Panc1 (cell line): ENCODE results near the gene MPPED2. TPM values are rescaled to one million over a fixed set of nuclear protein-coding genes. Genes with fewer than 3 reads are reported as not detected.
"Not testable (repeated sequence)": the region's sequence is repeated elsewhere in the genome, so short reads cannot be mapped to it uniquely, and the experiment has no call there.

Source experiments
- ATAC-seq: fragments of 200-7000 bp; cut with Tn5 transposase; 2 replicates; pipeline ENCODE4 v1.9.1; 2020; ENCODE audit warnings: mild to moderate bottlenecking, moderate library complexity
- BruUV-seq: library from RNA; stranded (reverse); fragments of 400-500 nt; replicated peaks from 2 replicates; lab custom pipeline; 2021; lab: Mats Ljungman, UMichigan
- CTCF ChIA-PET: fragments of 300-600 bp; sonication (Branson Sonifier 250); formaldehyde crosslinking; loops from one replicate; lab custom pipeline; 2022; ENCODE audit warnings: antibody characterized with exemption; lab: Charles Lee
- POLR2A ChIA-PET: fragments of 300-600 bp; sonication (Branson Sonifier 250); formaldehyde crosslinking; loops from one replicate; lab custom pipeline; 2022; ENCODE audit warnings: antibody characterized with exemption; lab: Charles Lee
- DNase-seq: peaks from one replicate; pipeline ENCODE4 v3.0.0-alpha.2; 2010; ENCODE audit warnings: low read depth, low spot score
- H3K27ac ChIP-seq: 2 replicates; pipeline ENCODE4 v1.5.1; 2011; ENCODE audit warnings: mild to moderate bottlenecking, low read length, inconsistent platforms
- H3K27me3 ChIP-seq: fragments of 200-500 bp; sonication (Bioruptor generic); 2 replicates; pipeline ENCODE4 v1.6.0; 2014; ENCODE audit warnings: low read length, inconsistent platforms; ENCODE audit not compliant: control insufficient read depth, insufficient read depth
- H3K36me3 ChIP-seq: fragments of 200-500 bp; sonication (Bioruptor generic); 2 replicates; pipeline ENCODE4 v1.5.1; 2014; ENCODE audit warnings: inconsistent platforms, mild to moderate bottlenecking, low read length, moderate library complexity; ENCODE audit not compliant: control insufficient read depth, insufficient read depth
- H3K4me1 ChIP-seq: 2 replicates; pipeline ENCODE4 v1.5.1; 2011; ENCODE audit warnings: inconsistent platforms, mild to moderate bottlenecking, low read length, moderate library complexity; ENCODE audit not compliant: control insufficient read depth, insufficient read depth
- H3K4me3 ChIP-seq, 2 experiments: 2 replicates each; pipeline ENCODE4 v1.5.1; 2011 to 2012; ENCODE audit warnings: low read depth in 2 of 2, low read length in 2 of 2, mild to moderate bottlenecking in 2 of 2, inconsistent platforms in 1 of 2, moderate library complexity in 1 of 2
- H3K9me3 ChIP-seq: fragments of 200-500 bp; sonication (Bioruptor generic); 2 replicates; pipeline ENCODE4 v1.5.1; 2014; ENCODE audit warnings: low read depth, mild to moderate bottlenecking, inconsistent platforms, low read length, moderate library complexity; ENCODE audit not compliant: control insufficient read depth, insufficient read depth
- POLR2AphosphoS5 ChIP-seq: IDR thresholded peaks from 2 replicates; pipeline ENCODE4 v1.6.1; 2012; ENCODE audit warnings: mild to moderate bottlenecking, low read depth, low read length, moderate library complexity
- SIN3A ChIP-seq: IDR thresholded peaks from 2 replicates; pipeline ENCODE4 v1.6.1; 2012; ENCODE audit warnings: low read depth, mild to moderate bottlenecking, low read length, moderate library complexity, borderline replicate concordance; ENCODE audit not compliant: insufficient read depth
- TCF7L2 ChIP-seq: IDR thresholded peaks from 2 replicates; pipeline ENCODE4 v1.6.1; 2011; ENCODE audit warnings: mild to moderate bottlenecking, low read depth, low read length, inconsistent platforms
- in situ Hi-C: cut with HindIII; loops from 2 replicates; pipeline ENCODE4 v1.10.0; 2016; ENCODE audit warnings: low sequenced_read_pairs, low pct_unique_long_range_greater_than_20kb
- intact Hi-C: fragments of 100-400 bp; cut with micrococcal nuclease; formaldehyde crosslinking; loops from one replicate; pipeline ENCODE4 v1.10.0; 2022; ENCODE audit not compliant: unreplicated experiment
- total RNA-seq: library from RNA; stranded (reverse); gene quantifications from one replicate; pipeline ENCODE4 v1.2.1, GENCODE V29; 2021; ENCODE audit not compliant: unreplicated experiment
- TF ChIP-seq, protein P1 (sequence below), 2 experiments: IDR thresholded peaks; 2 replicates each; pipeline ENCODE4 v1.6.1; 2011 to 2012; ENCODE audit warnings: low read depth in 2 of 2, control low read depth in 1 of 2, low read length in 1 of 2, mild to moderate bottlenecking in 1 of 2, moderate library complexity in 1 of 2; ENCODE audit not compliant: insufficient read depth in 1 of 2
- TF ChIP-seq, protein P2 (sequence below): fragments of 450-650 bp; IDR thresholded peaks from 2 replicates; pipeline ENCODE4 v1.5.1; 2017; ENCODE audit warnings: mild to moderate bottlenecking

The MPPED2 gene
- total RNA-seq, 1 experiment from 2014 or later = not detected

DNA sequence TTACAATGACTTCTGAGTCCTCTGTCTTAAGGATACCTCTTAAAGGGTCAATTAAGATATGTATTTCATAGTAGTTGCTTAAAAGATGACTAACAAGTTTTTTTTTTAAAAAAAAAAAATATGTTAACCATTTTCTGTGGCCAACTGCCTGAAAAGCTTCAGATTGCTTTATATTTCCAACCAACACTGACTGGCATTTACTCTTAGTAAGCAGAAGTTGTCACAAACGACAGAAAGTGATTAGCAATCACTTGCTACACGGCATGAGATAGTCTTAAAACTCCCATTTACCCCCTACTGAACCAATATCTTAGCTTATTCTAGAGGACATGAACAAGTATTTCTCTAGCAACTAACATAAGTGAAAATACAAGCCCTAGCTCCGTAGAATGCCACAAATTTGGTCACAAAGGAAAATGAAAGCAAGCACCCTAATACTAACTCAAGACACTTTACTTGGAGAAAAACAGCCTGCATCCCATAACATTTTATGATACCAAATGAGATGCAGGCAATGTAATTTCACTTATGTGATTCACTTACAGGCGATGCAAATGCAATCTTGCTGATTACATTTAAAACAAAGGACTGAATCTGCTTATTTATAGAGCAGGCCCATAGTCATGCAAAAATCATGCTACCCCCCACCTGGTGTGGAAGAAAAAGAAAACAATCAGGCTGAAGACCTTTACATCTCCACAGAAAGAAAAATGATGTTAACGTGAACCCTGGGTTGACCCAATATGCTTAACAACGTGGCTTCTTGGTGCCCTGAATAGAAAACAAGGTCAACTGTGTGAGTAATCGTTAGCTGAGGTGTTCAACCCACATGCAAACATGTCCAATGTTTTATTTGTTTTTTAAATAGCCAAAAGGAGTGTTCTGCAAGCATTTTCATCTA lies 25.7 kb downstream of the MPPED2 start:
- POLR2A ChIA-PET = no interaction called here
- in situ Hi-C loops (no loop called here), intact Hi-C loops (no loop called here)
- no peaks in the 10 kb centered on the region; the same call in 1 of the 2 replicates for H3K27me3 ChIP-seq
- no peak for TF ChIP-seq POLR2AphosphoS5
- TF ChIP-seq SIN3A = no peak
- TF ChIP-seq, protein P1, sequence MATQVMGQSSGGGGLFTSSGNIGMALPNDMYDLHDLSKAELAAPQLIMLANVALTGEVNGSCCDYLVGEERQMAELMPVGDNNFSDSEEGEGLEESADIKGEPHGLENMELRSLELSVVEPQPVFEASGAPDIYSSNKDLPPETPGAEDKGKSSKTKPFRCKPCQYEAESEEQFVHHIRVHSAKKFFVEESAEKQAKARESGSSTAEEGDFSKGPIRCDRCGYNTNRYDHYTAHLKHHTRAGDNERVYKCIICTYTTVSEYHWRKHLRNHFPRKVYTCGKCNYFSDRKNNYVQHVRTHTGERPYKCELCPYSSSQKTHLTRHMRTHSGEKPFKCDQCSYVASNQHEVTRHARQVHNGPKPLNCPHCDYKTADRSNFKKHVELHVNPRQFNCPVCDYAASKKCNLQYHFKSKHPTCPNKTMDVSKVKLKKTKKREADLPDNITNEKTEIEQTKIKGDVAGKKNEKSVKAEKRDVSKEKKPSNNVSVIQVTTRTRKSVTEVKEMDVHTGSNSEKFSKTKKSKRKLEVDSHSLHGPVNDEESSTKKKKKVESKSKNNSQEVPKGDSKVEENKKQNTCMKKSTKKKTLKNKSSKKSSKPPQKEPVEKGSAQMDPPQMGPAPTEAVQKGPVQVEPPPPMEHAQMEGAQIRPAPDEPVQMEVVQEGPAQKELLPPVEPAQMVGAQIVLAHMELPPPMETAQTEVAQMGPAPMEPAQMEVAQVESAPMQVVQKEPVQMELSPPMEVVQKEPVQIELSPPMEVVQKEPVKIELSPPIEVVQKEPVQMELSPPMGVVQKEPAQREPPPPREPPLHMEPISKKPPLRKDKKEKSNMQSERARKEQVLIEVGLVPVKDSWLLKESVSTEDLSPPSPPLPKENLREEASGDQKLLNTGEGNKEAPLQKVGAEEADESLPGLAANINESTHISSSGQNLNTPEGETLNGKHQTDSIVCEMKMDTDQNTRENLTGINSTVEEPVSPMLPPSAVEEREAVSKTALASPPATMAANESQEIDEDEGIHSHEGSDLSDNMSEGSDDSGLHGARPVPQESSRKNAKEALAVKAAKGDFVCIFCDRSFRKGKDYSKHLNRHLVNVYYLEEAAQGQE (IDR thresholded peaks at IDR 0.05; ENCODE audit: insufficient read depth in 1 of 2, low read depth in 2 of 2, low read length in 1 of 2) = no peak
- TF ChIP-seq TCF7L2 = no peak
- TF ChIP-seq, protein P2, sequence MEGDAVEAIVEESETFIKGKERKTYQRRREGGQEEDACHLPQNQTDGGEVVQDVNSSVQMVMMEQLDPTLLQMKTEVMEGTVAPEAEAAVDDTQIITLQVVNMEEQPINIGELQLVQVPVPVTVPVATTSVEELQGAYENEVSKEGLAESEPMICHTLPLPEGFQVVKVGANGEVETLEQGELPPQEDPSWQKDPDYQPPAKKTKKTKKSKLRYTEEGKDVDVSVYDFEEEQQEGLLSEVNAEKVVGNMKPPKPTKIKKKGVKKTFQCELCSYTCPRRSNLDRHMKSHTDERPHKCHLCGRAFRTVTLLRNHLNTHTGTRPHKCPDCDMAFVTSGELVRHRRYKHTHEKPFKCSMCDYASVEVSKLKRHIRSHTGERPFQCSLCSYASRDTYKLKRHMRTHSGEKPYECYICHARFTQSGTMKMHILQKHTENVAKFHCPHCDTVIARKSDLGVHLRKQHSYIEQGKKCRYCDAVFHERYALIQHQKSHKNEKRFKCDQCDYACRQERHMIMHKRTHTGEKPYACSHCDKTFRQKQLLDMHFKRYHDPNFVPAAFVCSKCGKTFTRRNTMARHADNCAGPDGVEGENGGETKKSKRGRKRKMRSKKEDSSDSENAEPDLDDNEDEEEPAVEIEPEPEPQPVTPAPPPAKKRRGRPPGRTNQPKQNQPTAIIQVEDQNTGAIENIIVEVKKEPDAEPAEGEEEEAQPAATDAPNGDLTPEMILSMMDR = no peak
- H3K4me1 ChIP-seq = no peaks in the 10 kb centered on the region
- H3K27ac ChIP-seq = no peak overlapping the region
- DNase-seq (no peak), ATAC-seq (no peak)
- H3K4me3 ChIP-seq = no peak overlapping the region
- no peaks in the 10 kb centered on the region for H3K36me3 ChIP-seq
- CTCF ChIA-PET = no interaction called here
- BruUV-seq = no TSS peak
- no peaks in the 10 kb centered on the region for H3K9me3 ChIP-seq

DNA sequence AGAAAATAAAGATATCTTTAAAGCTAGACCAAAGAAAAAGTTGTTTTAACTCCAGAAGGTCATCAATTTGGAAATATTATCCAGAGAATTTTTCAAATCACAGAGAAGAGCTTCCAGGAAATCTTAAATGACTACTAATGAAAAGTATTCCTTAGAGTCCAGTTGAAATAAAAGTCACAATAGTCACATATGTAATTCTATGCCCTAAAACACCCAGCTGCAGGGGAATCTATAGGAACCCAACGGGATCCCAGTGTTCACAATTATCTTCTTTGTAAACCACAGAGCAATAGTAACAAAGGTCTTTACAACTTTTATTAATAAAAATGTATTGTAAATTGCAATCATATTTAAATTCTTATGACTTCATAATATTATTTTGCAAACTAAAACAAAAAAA lies 27.1 kb downstream of the MPPED2 start:
- H3K4me3 ChIP-seq = no peak overlapping the region
- ATAC-seq (no peak), DNase-seq (no peak)
- no peaks in the 10 kb centered on the region for H3K9me3 ChIP-seq
- no peak overlapping the region for H3K27ac ChIP-seq
- ChIA-PET POLR2A (no interaction called here), CTCF (no interaction called here)
- in situ Hi-C loops (no loop called here), intact Hi-C loops (no loop called here)
- TF ChIP-seq POLR2AphosphoS5 = no peak
- no peak for TF ChIP-seq SIN3A
- TF ChIP-seq, protein P2 = no peak
- TF ChIP-seq, protein P1 (IDR thresholded peaks at IDR 0.05; ENCODE audit: insufficient read depth in 1 of 2, low read depth in 2 of 2, low read length in 1 of 2) = no peak
- no peak for TF ChIP-seq TCF7L2
- H3K36me3 ChIP-seq = no peaks in the 10 kb centered on the region
- BruUV-seq = no TSS peak
- H3K27me3 ChIP-seq = no peaks in the 10 kb centered on the region
- H3K4me1 ChIP-seq = no peaks in the 10 kb centered on the region

DNA sequence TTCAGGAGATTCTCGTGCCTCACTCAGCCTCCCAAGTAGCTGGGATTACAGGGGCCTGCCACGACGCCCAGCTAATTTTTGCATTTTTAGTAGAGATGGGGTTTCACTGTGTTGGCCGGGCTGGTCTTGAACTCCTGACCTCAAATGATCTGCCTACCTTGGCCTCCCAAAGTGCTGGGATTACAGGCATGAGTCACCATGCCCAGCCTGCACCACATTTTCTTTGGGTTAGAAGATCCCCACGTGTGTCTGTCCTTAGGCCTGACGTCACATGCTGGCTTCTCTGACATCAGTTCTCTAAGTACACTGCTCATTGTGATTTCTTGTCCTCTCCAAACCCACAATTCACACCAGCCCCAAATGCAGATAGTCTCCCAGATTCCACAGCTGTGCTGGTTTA lies 31.6 kb downstream of the MPPED2 start:
- H3K4me3 ChIP-seq, CTCF ChIA-PET, BruUV-seq, H3K4me1 ChIP-seq, H3K27me3 ChIP-seq, intact Hi-C loops, POLR2A ChIA-PET, H3K36me3 ChIP-seq, ATAC-seq, H3K9me3 ChIP-seq, in situ Hi-C loops, DNase-seq, H3K27ac ChIP-seq: not testable (repeated sequence)
